ENCODE results near the gene IKZF1.
A peak's percentile ranks its signal among the peaks of the same experiment; 100 is the strongest.

The IKZF1 gene

GRCh38 chr7:50353894-50354595 is 49.5 kb downstream of the IKZF1 start:
- DNase-seq (no peak), ATAC-seq (replicated peaks) (no peak)
- Mint-ChIP-seq H3K27ac (peak overlapping the region; percentile 93), H3K4me1 (peaks cover 73 to 97% of the 10 kb centered on the region in 2 donors), H3K9me3 (no peaks in the 10 kb centered on the region), H3K36me3 (peaks cover 62 to 71% of the 10 kb centered on the region in 2 donors), H3K4me3 (peak overlapping the region in 1 of 2 donors; percentile 33), H3K27me3 (no peaks in the 10 kb centered on the region)

GRCh38 chr7:50355817-50356178 is 51.3 kb downstream of the IKZF1 start:
- peaks cover 64 to 76% of the 10 kb centered on the region in 2 donors for H3K36me3 Mint-ChIP-seq
- H3K4me3 Mint-ChIP-seq, result no peak overlapping the region
- no peaks in the 10 kb centered on the region for H3K27me3 Mint-ChIP-seq
- no peaks in the 10 kb centered on the region for H3K9me3 Mint-ChIP-seq
- ATAC-seq (replicated peaks) (no peak), DNase-seq (no peak)
- peaks cover 73 to 97% of the 10 kb centered on the region in 2 donors for H3K4me1 Mint-ChIP-seq
- H3K27ac Mint-ChIP-seq, result peak overlapping the region; percentile 91

- DNase-seq, result no peak
- Mint-ChIP-seq H3K4me1 (peaks cover 74 to 97% of the 10 kb centered on the region in 2 donors), H3K27ac (peak overlapping the region; percentile 91), H3K27me3 (no peaks in the 10 kb centered on the region), H3K36me3 (peaks cover 66 to 82% of the 10 kb centered on the region in 2 donors), H3K4me3 (peak overlapping the region; percentile 10 to 54), H3K9me3 (no peaks in the 10 kb centered on the region)
- ATAC-seq (replicated peaks), result peak in 1 of 2 donors; percentile 8
Observed at GRCh38 chr7:50356212-50356944, 51.9 kb downstream of the IKZF1 start.

- H3K27me3 Mint-ChIP-seq, result no peaks in the 10 kb centered on the region
- H3K9me3 Mint-ChIP-seq, result no peaks in the 10 kb centered on the region
- H3K4me3 Mint-ChIP-seq, result peak overlapping the region; percentile 33 to 54
- ATAC-seq (replicated peaks) (no peak), DNase-seq (no peak)
- peak overlapping the region; percentile 91 for H3K27ac Mint-ChIP-seq
- H3K4me1 Mint-ChIP-seq, result peaks cover 70 to 94% of the 10 kb centered on the region in 2 donors
- H3K36me3 Mint-ChIP-seq, result peaks cover 68 to 87% of the 10 kb centered on the region in 2 donors
Observed at GRCh38 chr7:50356945-50357268, 52.4 kb downstream of the IKZF1 start.

- no peak for ATAC-seq (replicated peaks)
- H3K27ac Mint-ChIP-seq, result peak overlapping the region; percentile 88
- no peaks in the 10 kb centered on the region for H3K27me3 Mint-ChIP-seq
- no peaks in the 10 kb centered on the region for H3K9me3 Mint-ChIP-seq
- DNase-seq, result no peak
- H3K4me1 Mint-ChIP-seq, result peaks cover 68 to 94% of the 10 kb centered on the region in 2 donors
- H3K4me3 Mint-ChIP-seq, result peak overlapping the region in 1 of 2 donors; percentile 44
- peaks cover 73 to 92% of the 10 kb centered on the region in 2 donors for H3K36me3 Mint-ChIP-seq
Observed at GRCh38 chr7:50357426-50357825, 52.9 kb downstream of the IKZF1 start.

GRCh38 chr7:50358041-50358705 is 53.7 kb downstream of the IKZF1 start:
- Mint-ChIP-seq H3K4me3 (no peak overlapping the region), H3K4me1 (peaks cover 71 to 97% of the 10 kb centered on the region in 2 donors), H3K27me3 (no peaks in the 10 kb centered on the region), H3K9me3 (peaks cover 0 to 4% of the 10 kb centered on the region in 2 donors), H3K27ac (peak overlapping the region; percentile 88), H3K36me3 (peaks cover 77 to 96% of the 10 kb centered on the region in 2 donors)
- no peak for ATAC-seq (replicated peaks)
- DNase-seq, result no peak

- Mint-ChIP-seq H3K9me3 (peaks cover 0 to 4% of the 10 kb centered on the region in 2 donors), H3K36me3 (peaks cover 71 to 96% of the 10 kb centered on the region in 2 donors), H3K27me3 (no peaks in the 10 kb centered on the region), H3K4me1 (peaks cover 68 to 97% of the 10 kb centered on the region in 2 donors), H3K4me3 (no peak overlapping the region), H3K27ac (peak overlapping the region; percentile 88)
- no peak for ATAC-seq (replicated peaks)
- no peak for DNase-seq
Observed at GRCh38 chr7:50358779-50359178, 54.3 kb downstream of the IKZF1 start.

- Mint-ChIP-seq H3K27me3 (no peaks in the 10 kb centered on the region), H3K4me1 (peaks cover 66 to 97% of the 10 kb centered on the region in 2 donors), H3K36me3 (peaks cover 68 to 93% of the 10 kb centered on the region in 2 donors), H3K4me3 (no peak overlapping the region), H3K9me3 (peaks cover 0 to 4% of the 10 kb centered on the region in 2 donors), H3K27ac (peak overlapping the region; percentile 90)
- ATAC-seq (replicated peaks), result no peak
- no peak for DNase-seq
Observed at GRCh38 chr7:50359258-50359994, 54.9 kb downstream of the IKZF1 start.

GRCh38 chr7:50359995-50360925 is 55.7 kb downstream of the IKZF1 start:
- no peaks in the 10 kb centered on the region for H3K27me3 Mint-ChIP-seq
- peaks cover 64 to 93% of the 10 kb centered on the region in 2 donors for H3K36me3 Mint-ChIP-seq
- no peak overlapping the region for H3K4me3 Mint-ChIP-seq
- peaks cover 64 to 97% of the 10 kb centered on the region in 2 donors for H3K4me1 Mint-ChIP-seq
- peaks cover 0 to 4% of the 10 kb centered on the region in 2 donors for H3K9me3 Mint-ChIP-seq
- peak overlapping the region; percentile 90 for H3K27ac Mint-ChIP-seq
- ATAC-seq (replicated peaks) (peak in 1 of 2 donors; percentile 23), DNase-seq (no peak)

- no peak overlapping the region for H3K4me3 Mint-ChIP-seq
Observed at GRCh38 chr7:50362142-50362541, 57.6 kb downstream of the IKZF1 start.

GRCh38 chr7:50362712-50363282 is 58.3 kb downstream of the IKZF1 start:
- H3K27me3 Mint-ChIP-seq, result no peaks in the 10 kb centered on the region
- H3K9me3 Mint-ChIP-seq, result peaks cover 0 to 4% of the 10 kb centered on the region in 2 donors
- H3K4me1 Mint-ChIP-seq, result peaks cover 58 to 86% of the 10 kb centered on the region in 2 donors
- H3K4me3 Mint-ChIP-seq, result peak overlapping the region in 1 of 2 donors; percentile 23
- DNase-seq (no peak), ATAC-seq (replicated peaks) (peak; percentile 11 to 27)
- H3K36me3 Mint-ChIP-seq, result peaks cover 53 to 93% of the 10 kb centered on the region in 2 donors
- peak overlapping the region; percentile 94 for H3K27ac Mint-ChIP-seq

More at GRCh38 chr7:50362142-50362541, 57.6 kb downstream of the IKZF1 start:
- Mint-ChIP-seq H3K9me3 (peaks cover 0 to 4% of the 10 kb centered on the region in 2 donors), H3K27ac (peak overlapping the region; percentile 94), H3K27me3 (no peaks in the 10 kb centered on the region), H3K36me3 (peaks cover 57 to 95% of the 10 kb centered on the region in 2 donors), H3K4me1 (peaks cover 61 to 90% of the 10 kb centered on the region in 2 donors)
- ATAC-seq (replicated peaks) (no peak), DNase-seq (no peak)

GRCh38 chr7:50363327-50364060 is 59.0 kb downstream of the IKZF1 start:
- Mint-ChIP-seq H3K4me3 (no peak overlapping the region), H3K27ac (peak overlapping the region; percentile 94), H3K27me3 (no peaks in the 10 kb centered on the region), H3K36me3 (peaks cover 54 to 93% of the 10 kb centered on the region in 2 donors), H3K4me1 (peaks cover 55 to 79% of the 10 kb centered on the region in 2 donors), H3K9me3 (peaks cover 0 to 4% of the 10 kb centered on the region in 2 donors)
- ATAC-seq (replicated peaks) (no peak), DNase-seq (no peak)

Measured in stimulated activated naive B cell treated with anti-CD40 and anti-IgM and Interleukin-4, amounts not matched to agents 10 μg/mL and 1 μg/mL and 100 μg/mL, for 72 hours (primary cell).